NCI-H2029 (cell line): ENCODE results near the gene TRIP6.

Experiments used
- DNase-seq: peaks from one replicate; lab custom pipeline; 2025; lab: John Stamatoyannopoulos, UW

The TRIP6 gene, protein sequence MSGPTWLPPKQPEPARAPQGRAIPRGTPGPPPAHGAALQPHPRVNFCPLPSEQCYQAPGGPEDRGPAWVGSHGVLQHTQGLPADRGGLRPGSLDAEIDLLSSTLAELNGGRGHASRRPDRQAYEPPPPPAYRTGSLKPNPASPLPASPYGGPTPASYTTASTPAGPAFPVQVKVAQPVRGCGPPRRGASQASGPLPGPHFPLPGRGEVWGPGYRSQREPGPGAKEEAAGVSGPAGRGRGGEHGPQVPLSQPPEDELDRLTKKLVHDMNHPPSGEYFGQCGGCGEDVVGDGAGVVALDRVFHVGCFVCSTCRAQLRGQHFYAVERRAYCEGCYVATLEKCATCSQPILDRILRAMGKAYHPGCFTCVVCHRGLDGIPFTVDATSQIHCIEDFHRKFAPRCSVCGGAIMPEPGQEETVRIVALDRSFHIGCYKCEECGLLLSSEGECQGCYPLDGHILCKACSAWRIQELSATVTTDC

DNA sequence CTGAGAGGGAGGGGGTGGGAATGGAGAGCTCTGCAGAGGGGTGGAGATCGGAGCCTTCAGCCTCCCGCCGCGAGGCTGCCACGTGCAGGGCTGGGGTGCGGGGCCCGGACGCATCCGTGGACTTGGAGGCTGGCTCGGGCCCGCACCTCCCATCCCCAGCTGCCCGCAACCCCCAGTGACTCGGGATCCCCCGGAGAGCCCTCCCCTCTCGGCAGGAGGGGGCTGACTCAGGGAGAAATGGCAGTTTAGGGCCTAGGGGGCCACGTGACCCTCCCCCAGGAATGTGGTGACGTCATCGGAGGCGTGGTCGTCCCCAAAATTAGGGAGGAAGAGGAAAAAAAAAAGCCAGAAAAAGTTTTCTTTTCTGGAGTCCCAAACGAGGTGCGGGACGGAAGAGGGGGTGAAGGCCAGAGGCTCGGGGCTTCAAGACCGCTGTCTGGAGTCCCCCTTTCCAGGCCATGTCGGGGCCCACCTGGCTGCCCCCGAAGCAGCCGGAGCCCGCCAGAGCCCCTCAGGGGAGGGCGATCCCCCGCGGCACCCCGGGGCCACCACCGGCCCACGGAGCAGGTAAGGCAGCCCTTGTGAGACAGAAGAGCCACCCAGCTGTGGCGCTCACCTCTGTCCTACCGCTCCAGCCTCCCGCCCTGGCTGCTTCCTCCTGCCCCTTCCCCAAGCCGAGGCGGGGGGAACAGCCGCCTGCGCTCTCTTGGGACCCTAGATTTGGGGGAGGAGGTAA lies at the start of gene TRIP6:
TRIP6 (plus strand) TSS at position 348 of the 736 bp plus-strand sequence; CDS start at position 459, 111 bp downstream.
- DNase-seq: no peak

DNA sequence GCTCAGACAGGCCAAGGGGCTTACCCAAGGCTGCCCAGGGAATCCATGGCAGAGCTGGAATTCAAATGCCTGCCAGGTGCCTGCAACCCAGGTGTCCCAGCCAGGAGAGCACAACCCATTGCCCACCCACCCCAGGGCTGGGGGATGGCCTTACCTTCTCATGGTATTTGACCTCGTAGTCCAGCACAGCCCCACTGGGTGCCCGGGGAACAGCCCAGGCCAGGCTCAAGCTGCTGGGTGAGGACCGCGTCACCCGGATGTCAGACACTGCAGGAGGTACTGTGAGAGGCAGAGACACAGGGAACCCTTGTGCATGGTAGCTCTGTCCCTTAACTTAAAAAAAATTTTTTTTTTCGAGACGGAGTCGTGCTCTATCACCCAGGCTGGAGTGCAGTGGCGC lies 48.8 kb upstream of the TRIP6 start:
- no peak for DNase-seq

GRCh38 chr7:100818825-100819224 lies 48.4 kb upstream of the TRIP6 start:
- DNase-seq: no peak

GRCh38 chr7:100819586-100819985 lies 47.6 kb upstream of the TRIP6 start:
- DNase-seq: no peak

GRCh38 chr7:100822236-100823139 lies 44.7 kb upstream of the TRIP6 start:
- no peak for DNase-seq

DNA sequence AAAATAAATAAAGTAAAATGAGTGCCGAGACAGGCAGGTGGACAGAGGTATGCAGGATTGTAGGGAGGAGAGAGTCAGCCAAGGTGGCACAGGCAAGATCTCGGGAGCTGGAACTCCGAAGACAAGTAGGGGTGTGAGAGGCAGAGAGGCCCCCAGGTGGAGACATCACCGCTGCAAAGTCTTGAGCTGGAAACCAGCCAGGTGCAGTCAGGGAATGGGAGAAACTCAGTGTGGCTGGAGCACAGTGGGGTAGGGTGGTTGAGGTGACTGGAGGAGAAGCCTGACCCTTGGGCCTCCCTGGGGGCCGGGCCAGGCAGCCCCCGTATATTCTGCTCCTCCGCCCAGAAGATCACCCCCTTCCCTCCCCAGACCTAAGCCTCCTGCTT lies 44.1 kb upstream of the TRIP6 start:
- no peak for DNase-seq

DNA sequence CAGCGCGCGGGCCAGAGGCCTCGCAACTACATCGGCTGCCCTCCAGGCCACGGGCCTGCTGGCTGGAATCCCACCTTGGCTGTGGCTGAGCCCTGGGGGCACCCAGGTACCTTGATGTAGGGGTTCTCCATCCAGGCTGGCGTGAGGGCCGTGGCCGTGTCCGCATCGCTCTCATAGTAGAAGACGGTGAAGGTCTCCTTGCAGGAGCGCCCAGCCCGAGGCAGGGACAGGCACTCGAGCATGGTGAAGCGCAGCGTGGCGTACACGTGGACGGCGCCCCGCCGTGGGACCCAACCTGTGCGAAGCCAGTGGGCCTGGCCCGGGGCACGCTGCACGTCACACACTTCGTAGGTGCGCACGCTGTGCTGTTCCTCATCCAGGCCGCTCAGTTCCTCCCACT lies 43.7 kb upstream of the TRIP6 start:
- no peak for DNase-seq

DNA sequence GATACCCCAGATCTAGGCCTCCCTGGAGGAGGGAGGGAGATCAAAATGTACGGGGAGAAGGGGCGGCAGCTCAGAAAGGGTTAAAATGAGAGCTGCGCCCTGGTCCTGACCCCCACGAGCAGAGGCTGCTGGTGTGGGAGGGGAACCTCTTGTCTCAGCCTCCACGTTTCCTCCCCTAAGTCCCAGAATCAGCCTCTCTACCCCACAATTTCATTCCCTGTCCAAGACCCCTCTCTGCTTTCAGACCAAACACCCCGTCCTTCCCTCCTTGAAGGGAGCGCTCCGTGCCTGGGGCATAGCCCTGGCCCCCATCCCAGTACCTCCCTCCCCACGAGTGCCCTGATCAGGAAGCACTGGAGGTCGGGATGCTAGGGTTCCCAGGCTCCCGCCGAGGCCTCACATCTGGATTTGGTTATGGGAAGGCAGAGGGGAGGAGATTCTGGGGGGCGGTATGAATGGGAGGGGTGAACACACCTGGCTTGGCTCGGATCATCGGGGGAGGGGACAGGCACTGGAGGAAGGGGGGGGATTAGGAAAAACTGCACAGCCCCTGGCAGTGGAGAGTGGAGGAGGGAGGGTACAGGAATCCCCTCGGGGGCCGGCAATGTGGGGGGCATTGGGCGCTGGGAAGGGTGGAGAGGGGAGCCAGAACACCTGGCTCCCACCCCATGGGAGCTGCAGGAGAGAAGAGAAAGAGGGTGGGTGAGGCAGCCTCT lies 42.5 kb upstream of the TRIP6 start:
- no peak for DNase-seq

- no peak for DNase-seq
Measured at GRCh38 chr7:100825215-100825671, 41.9 kb upstream of the TRIP6 start.

DNA sequence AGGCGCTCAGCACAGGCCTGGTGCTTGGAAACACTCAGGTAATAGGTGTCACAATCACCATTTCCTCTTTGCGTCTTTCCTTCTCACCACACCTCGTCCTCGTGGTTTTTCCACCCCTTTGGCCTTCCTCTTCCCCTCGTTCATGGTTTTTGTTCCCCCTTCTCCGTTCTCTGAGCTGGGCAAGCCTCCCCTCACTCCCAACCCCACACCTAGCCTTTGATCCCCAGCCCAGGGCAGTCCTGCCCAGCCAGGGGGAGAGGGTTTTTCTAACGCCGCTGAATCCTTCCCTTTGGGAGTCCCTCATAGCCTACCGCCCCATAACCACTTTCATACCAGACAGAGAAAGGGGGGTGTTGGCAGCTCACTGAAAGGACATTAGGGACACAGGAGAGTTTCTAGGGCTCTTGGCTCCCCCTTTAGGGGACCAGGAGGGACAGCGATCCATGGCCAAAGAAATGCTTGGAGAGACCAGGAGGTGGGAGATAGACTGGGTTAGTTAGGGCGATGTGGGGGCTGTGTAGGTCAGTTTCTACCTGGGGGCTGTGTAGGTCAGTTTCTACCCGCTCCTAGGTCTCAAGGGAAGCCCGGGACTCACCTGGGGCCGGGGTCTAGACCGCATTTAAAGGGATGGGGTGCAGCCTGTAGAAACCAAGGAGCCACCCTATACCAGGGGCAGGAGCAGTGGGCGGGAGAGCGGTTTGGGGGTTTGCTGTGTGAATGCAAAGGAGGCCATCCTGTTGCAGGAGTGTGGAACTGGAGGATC lies 41.3 kb upstream of the TRIP6 start:
- no peak for DNase-seq

- DNase-seq: no peak
Measured at GRCh38 chr7:100826514-100827329, 40.5 kb upstream of the TRIP6 start.

DNA sequence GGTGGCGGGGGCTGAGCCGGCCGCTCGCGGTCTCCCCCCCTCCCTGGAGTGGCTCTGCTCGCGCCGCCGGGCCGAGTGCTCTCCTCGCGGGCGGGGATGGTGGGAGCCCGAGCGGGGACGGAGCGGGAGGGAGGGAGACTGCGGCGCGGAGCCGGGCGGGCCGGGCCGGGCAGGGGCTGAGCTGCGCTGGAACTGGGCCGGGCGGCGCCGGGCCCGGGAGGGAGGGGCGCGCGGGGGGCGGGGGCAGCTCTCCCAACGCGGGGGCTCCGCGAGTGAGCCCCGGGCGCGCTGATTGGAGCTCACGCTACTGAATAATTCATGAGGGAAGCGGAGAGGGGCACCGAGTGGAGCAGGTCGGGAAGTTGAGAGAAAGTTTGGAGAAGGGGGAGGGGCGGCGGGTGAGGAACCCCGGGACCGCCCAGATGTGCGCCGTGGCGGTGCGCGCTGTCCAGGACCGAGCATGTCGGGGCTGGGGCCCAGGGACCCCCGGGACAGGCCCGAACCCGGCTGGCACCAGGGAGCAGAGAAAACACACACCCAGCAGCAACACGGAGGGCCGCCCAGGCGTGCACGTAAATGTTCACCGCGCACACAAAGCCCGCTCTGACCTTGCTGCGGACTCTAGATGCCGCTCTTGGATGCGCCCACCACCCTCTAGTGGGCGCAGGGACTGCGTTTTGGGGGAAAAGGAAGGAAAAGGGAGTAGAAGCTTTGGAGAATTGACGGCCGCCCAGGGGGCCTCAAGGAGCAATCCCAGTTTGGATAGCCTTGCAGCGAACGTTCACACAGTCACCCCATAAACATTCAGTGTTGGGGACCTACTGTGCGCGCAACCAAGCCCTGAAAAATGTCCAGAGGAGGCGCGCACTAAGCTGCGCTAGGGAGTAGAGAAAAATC lies 39.6 kb upstream of the TRIP6 start, which contains the start of gene EPHB4:
EPHB4 (minus strand) TSS at position 194 of the 897 bp plus-strand sequence. CDS start 493 bp downstream, outside the sequence.
- DNase-seq: no peak

DNA sequence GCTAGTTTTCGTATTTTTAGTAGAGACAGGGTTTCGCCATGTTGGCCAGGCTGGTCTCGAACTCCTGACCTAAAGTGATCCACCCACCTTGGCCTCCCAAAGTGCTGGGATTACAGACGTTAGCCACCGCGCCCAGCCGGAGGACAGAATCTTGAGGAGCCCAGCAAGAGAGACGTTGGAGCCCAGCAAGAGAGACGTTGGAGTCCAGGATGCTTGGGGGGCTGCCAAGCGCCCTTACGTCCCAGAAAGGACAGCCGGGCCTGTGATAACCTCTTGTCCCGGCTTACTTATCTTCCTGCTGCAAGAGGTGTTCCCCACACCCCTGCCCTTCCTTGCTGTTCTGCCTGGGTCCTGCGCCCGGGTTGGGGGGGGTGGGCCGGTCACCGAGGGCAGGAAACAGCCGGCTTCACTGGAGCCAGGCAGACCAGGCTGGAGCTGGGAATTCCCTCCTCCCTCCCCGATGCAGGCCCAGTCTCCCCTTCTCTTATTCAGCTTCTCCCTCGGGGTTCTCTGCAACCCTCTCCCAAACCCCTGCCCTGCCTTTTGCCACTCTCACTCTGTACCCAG lies 38.0 kb upstream of the TRIP6 start:
- DNase-seq: no peak

- no peak for DNase-seq
Measured at GRCh38 chr7:100830396-100830795, 36.8 kb upstream of the TRIP6 start.

- no peak for DNase-seq
Measured at GRCh38 chr7:100832281-100832633, 34.9 kb upstream of the TRIP6 start.

DNA sequence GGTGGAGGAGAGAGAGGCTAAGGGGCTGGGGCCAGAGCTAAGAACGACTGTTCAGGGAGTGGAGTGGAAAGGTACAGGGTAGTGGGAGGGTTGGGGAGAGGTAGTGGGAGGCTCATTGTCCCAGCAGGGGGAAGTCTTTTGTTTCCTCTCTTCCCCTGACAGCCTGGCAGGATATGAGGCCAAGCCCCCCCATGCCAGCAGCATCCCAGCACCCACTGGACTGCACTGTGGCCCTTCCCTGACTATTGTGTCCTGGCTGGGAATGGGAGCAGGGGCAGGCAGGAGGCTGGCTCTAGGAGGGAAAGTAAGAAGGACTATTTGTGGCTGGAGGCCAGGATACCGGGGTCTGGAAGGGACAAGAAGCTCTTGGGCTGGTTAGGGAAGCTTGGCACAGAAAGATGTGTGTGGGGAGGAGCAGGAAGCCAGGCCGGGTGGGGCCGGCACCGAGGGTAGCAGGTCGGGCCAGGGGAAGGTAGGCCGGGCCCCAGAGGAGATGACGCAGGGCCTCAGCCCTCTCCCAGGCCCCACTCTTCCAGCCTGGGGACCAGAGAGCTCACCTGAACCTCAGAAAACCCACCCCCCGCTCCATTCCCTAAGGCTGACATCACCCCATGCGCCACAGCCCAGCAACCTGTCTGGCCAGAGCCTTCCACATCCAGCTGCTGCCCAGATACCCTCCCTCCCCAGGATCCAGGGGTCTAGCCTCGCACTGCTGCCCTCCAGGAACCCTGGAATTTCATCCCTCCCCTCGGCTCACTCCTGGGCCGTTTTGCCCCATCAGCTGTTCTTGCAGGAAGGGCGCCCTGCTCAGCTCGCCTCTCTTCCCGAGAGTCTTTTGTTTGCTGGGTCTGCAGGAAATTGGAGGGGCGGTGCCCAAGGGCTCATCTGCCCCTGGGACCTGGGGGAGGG lies 31.0 kb upstream of the TRIP6 start:
- DNase-seq: no peak

GRCh38 chr7:100836812-100837098 lies 30.4 kb upstream of the TRIP6 start:
- DNase-seq: no peak
